GM19239 (cell line): ENCODE data around the gene DIDO1.
"Not testable (repeated sequence)": the region's sequence is repeated elsewhere in the genome, so short reads cannot be mapped to it uniquely, and the experiment has no call there.

Source experiments
- DNase-seq: peaks from one replicate; pipeline ENCODE4 v3.0.0; 2011; ENCODE audit warnings: low spot score; ENCODE audit not compliant: insufficient read length
- FAIRE-seq: peaks from 2 replicates; lab custom pipeline; 2011; peaks lifted over from hg19 to GRCh38; lab: Jason Lieb, UNC

The DIDO1 gene

DNA sequence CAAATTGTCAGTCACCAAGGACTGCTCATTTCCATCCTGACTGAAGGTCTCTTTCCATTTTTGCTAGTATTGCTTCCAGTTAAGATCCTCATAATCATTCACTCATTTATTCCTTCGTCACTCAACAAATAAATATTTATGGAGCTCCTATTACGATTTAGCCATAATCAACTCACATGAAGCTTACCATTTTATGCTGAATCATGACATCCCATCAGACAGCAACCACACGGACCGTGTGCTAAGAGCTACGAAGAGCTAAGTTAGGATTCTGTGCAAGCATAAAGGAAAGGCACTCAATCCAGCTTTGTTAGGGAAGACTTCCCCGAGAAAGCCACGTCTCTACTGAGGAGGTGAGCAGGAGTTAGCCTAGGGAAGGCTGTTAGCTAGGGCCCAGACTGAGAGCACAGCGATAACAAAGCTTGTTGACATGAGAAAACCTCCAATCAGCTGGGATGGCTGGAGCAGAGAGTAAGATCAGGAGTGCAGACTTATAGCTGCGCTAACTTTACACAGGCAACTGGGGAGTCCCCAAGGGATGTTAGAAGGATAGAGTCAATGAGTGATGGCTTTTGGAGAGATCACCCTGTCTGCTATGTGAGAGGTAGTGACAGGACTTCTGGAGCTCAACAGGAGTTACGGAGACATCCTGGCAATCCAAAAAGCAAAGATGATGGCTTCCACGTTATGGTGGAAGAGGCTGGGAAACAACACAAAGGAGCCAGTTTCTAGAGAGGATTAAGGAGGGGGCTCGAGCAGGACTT is 9.1 kb upstream of the DIDO1 start:
- DNase-seq (no peak), FAIRE-seq (no peak)

DNA sequence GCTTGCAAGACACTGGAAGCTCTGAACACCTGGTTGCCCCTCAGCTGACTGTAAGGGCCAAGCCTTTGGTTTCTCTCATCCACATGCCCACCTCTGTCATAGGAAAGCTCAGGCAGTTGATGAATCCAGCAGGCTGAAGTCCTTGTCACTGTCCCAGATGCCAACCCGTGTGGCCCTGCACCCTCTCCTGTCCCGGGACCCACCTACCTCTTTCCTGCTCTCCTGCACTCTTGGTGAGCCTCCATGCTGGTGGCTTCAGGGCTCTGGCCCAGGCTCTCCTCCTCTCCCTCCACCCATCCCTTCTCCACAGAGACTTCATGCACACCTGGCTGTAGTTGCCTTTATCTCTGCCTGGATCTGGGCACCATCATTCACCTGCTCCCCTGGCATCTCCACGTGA is 7.7 kb upstream of the DIDO1 start:
- DNase-seq (no peak), FAIRE-seq (no peak)

DNA sequence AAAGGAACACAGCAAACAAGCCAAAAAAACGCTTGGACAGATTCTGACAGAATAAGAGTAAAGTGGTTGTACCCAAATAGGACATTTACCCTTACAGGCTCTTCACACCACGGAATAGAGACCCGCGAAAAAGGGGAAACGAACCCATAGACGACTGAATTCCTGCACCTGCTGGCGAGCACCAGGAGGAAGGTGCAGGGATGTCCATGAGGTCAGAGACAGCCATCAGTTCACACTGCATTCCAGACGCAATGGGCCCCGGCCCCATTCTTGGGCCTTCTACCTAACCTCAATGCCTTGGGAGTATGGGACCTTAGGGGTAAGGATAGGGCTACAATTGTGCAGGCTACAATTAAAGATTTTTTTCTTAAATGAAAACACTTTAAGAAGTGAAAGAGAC is 5.2 kb upstream of the DIDO1 start:
- FAIRE-seq (no peak), DNase-seq (no peak)

DNA sequence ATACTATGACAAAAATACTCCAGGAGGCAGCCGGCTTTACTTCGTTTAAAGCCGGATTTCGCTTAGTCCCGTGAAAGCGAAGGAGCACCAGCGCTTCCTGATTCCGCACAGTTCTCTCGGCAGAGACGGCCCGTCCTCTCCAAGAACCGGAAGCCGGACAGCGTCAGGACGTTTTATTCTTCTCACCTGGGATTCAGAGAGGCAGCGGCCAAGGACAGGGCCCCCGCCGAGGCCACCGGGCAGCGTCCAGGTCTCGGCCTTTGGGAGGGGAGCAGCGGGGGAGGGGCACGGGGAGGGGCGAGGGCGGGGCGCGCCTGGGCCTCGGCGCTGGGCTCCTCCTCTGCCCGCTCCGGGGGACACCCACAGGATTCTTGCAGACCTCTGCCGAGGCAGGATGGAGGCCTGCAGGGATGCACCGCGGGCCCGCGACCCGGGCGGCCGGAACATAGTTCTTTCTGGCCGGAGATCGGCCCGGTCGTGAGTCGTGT is 2.8 kb upstream of the DIDO1 start:
- FAIRE-seq (no peak), DNase-seq (peak; percentile 65)

- no peak for DNase-seq
- FAIRE-seq, result no peak
Measured at GRCh38 chr20:62928246-62928939, 2.1 kb upstream of the DIDO1 start.

- FAIRE-seq (no peak), DNase-seq (no peak)
Measured at GRCh38 chr20:62927128-62927705, 912 bp upstream of the DIDO1 start.

DNA sequence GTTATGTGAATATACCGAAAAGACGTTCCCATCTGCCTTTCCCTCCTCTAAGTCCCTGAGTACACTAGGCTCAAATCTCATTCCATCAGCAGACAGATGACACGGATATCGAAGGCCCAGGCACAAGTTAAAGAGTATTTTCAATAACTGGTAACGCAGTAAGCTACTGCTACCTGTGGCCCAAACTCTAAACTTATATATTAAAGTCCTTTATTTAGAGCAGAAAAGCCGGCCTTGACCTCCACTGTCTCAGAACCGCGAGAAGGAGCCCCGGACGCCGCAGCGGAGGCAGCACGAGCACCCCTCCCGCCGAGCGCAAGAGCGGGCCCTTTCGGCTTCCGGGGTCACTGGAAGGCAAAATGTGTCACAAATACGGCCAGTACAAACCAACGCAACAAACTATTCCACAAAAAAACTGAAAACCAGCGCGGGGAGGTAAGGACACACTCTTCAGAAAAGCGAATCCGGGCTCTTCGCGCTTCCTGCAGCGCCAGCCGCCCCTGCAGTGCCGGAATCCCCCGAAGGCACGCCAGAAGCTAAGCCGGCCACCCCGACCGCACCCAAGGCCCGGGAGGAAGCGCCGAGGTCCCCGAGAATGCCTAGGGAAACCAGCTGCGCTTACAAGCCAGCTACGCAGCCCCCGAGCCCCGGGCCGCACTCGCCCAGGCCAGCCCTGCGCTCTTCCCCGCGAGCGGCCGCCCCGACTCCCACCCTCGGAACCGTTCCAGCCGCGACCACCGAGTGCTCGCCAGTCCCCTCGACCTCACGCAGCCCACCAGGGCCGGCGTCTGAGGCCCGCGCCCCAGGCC is 681 bp downstream of the DIDO1 start:
- DNase-seq, result no peak
- FAIRE-seq, result no peak

DNA sequence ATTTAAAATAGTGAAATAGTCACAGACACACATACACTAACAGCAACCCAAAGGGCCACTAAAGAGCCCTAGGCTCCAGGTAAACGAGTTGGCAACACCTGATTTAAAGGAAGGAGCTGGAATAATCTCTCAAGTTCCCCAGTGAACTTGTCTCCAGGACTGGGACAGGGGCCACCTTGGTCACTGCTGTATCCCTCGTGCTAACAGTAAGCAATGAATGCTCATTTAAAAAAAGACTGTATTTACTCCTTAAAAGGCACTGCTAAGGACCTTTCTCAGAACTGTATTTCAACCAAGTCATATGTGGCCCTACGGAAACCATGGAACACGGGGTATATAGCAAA is 1.3 kb downstream of the DIDO1 start:
- no peak for DNase-seq
- no peak for FAIRE-seq

DNA sequence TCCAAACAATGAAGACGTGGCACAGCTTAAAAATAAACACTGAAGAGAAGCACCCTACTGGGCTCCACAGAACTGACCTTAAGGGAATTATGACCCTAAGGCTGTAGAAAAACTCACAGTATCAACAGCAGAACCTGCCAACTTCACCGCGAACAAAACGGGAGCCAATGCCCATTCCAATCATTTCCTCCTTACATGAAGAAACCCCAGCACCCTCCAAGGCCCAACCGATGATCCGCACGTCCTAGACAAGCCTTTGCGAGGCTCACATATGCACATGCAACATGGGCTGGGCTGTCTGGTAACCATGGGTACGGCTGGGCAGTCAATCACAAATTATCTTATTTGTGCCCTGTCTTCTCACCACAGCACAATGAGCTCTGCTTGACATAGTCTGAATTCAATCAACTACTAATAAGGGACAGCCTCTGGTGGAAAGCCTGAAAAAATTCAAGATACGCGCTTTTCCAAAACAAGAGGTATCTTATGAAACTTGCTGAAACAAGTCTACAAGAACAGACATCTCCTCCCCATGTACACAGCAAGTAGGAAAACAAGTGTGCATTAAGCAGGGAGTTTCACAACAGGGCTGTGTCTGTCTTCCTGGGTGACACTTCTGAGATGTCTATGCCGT is 1.7 kb downstream of the DIDO1 start:
- FAIRE-seq, result no peak
- DNase-seq, result no peak

- DNase-seq (no peak), FAIRE-seq (no peak)
Measured at GRCh38 chr20:62923669-62924441, 2.5 kb downstream of the DIDO1 start.

DNA sequence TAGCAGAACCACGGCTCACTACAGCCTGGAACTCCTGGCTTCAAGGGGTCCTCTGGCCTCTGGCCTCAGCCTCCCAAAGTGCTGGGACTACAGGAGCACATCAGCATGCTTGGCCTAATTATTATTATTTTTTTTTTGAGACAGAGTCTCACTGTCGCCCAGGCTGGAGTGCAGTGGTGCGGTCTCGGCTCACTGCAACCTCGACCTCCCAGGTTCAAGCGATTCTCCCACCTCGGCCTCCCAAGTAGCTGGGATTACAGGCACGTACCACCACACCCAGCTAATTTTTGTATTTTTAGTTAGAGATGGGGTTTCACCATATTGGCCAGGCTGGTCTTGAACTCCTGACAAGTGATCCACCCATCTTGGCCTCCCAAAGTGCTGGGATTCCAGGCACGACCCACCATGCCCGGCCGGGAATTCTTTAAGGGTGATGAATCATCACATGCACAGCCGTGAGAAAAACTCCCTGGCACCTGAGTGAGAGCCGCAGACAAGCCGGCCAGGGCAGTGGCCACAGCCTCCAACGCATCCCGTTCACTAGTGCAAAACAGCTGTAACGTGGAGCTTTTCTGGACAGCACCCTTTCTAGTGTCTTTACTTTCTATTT is 3.1 kb downstream of the DIDO1 start:
- not testable (repeated sequence) for FAIRE-seq

GRCh38 chr20:62922451-62922921 is 3.8 kb downstream of the DIDO1 start:
- FAIRE-seq (no peak), DNase-seq (no peak)

More for the DNA sequence above, 3.1 kb downstream of the DIDO1 start:
- DNase-seq, result not testable (repeated sequence)

- DNase-seq, result no peak
- FAIRE-seq, result peak; percentile 68
Measured at GRCh38 chr20:62921119-62921687, 5.1 kb downstream of the DIDO1 start.

GRCh38 chr20:62920039-62920645 is 6.2 kb downstream of the DIDO1 start:
- FAIRE-seq (no peak), DNase-seq (no peak)

GRCh38 chr20:62918831-62919230 is 7.5 kb downstream of the DIDO1 start:
- FAIRE-seq, result peak; percentile 84
- DNase-seq, result no peak

DNA sequence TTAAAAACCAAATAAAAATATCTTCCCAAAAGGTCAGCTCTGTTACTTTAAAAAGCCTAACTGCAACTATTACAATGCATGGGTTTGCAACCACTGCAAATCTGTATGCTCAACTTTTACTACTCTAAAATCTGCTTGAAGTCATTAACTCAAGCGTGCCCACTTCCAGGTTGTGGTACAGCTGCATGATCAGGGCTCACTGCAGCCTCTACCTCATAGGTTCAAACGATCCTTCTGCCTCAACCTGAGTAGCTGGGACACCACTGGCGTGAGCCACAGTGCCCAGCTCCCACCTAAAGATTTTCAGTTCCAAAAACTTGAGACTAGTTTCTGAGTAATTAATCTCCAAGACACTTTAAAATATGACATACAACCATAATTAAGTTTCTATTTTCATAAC is 8.2 kb downstream of the DIDO1 start:
- FAIRE-seq, result peak; percentile 49
- DNase-seq, result no peak

- DNase-seq, result no peak
- FAIRE-seq, result no peak
Measured at GRCh38 chr20:62917720-62918119, 8.6 kb downstream of the DIDO1 start.
